B cell (primary cell): Measurements from ENCODE around the gene SLC12A1. TPM values are rescaled to one million over a fixed set of nuclear protein-coding genes. Genes with fewer than 3 reads are reported as not detected.

ENCODE experiments used
- ATAC-seq: fragments of 200-7000 bp; cut with Tn5 transposase; one replicate; pipeline ENCODE4 v1.10.0; 2021; ENCODE audit warnings: low read depth, mild to moderate bottlenecking, moderate number of reproducible peaks, moderate library complexity
- CTCF ChIA-PET: fragments of 350-600 bp; sonication (Branson Sonifier 250); formaldehyde crosslinking; loops from one replicate; lab custom pipeline; 2021; ENCODE audit warnings: antibody characterized with exemption, inconsistent platforms; lab: Charles Lee
- POLR2A ChIA-PET: fragments of 350-600 bp; sonication (Branson Sonifier 250); formaldehyde crosslinking; loops from one replicate; lab custom pipeline; 2021; ENCODE audit warnings: antibody characterized with exemption; lab: Charles Lee
- DNase-seq: peaks from one replicate; pipeline ENCODE4 v3.0.0; 2013
- H2AFZ ChIP-seq: 2 replicates; pipeline ENCODE4 v1.6.1; 2012; ENCODE audit warnings: mild to moderate bottlenecking, low read depth, low read length; ENCODE audit not compliant: insufficient read depth, poor library complexity, severe bottlenecking
- H3K27ac ChIP-seq, 2 donors: 1 replicate in 1 of 2; 2 replicates in 1 of 2; pipeline ENCODE4 v1.5.1; 2012 to 2013; ENCODE audit warnings: low read length in 2 of 2, mild to moderate bottlenecking in 2 of 2, moderate library complexity in 1 of 2
- H3K27me3 ChIP-seq, 4 experiments: fragments of 200-600 bp in 1 of 4; sonication (generic) in 1 of 4; replicated peaks in 1 of 4; 1 replicate in 2 of 4; 2 replicates in 2 of 4; pipeline versions ENCODE4 v1.6.1 to v1.7.0; 2013 to 2016; ENCODE audit warnings: low read length in 3 of 4, mild to moderate bottlenecking in 2 of 4, mixed read lengths in 1 of 4, moderate library complexity in 1 of 4; ENCODE audit not compliant: insufficient read depth in 4 of 4, control insufficient read depth in 3 of 4; ENCODE audit errors: control extremely low read depth in 1 of 4
- H3K36me3 ChIP-seq, 2 experiments: replicated peaks in 1 of 2; 1 replicate in 1 of 2; 2 replicates in 1 of 2; pipeline versions ENCODE4 v1.6.1 to v1.7.1; 2013; ENCODE audit warnings: low read length in 1 of 2; ENCODE audit not compliant: insufficient read depth in 2 of 2, control insufficient read depth in 1 of 2; ENCODE audit errors: control extremely low read depth in 1 of 2, extremely low read depth in 1 of 2
- H3K4me1 ChIP-seq, 2 donors: fragments of 200-600 bp in 1 of 2; sonication (generic) in 1 of 2; 1 replicate in 1 of 2; 2 replicates in 1 of 2; pipeline versions ENCODE4 v1.5.1 to v1.6.1; 2013 to 2017; ENCODE audit warnings: low read length in 2 of 2; ENCODE audit not compliant: control insufficient read depth in 2 of 2, insufficient read depth in 2 of 2
- H3K4me2 ChIP-seq: replicated peaks from 2 replicates; pipeline ENCODE3; 2012; ENCODE audit warnings: mild to moderate bottlenecking, low read depth, low read length; ENCODE audit not compliant: poor library complexity, severe bottlenecking
- H3K4me3 ChIP-seq, 5 experiments: fragments of 200-600 bp in 1 of 5; sonication (generic) in 1 of 5; 1 replicate in 3 of 5; 2 replicates in 2 of 5; pipeline versions ENCODE4 v1.5.1 to v1.7.0; 2011 to 2016; ENCODE audit warnings: low read length in 4 of 5, mild to moderate bottlenecking in 4 of 5, low read depth in 2 of 5, control low read depth in 1 of 5, moderate library complexity in 1 of 5; ENCODE audit not compliant: insufficient read depth in 1 of 5; ENCODE audit errors: control extremely low read depth in 1 of 5, extremely low read depth in 1 of 5
- H3K79me2 ChIP-seq: fragments of 200-600 bp; sonication (generic); one replicate; pipeline ENCODE4 v1.6.0; 2016; ENCODE audit warnings: low read length; ENCODE audit not compliant: control insufficient read depth, insufficient read depth
- H3K9ac ChIP-seq: fragments of 200-600 bp; sonication (generic); 2 replicates; pipeline ENCODE4 v1.6.1; 2017; ENCODE audit warnings: mild to moderate bottlenecking, low read length, moderate library complexity
- H3K9me3 ChIP-seq, 3 donors: one replicate each; pipeline versions ENCODE4 v1.6.1 to v1.7.1; 2013; ENCODE audit warnings: low read length in 2 of 3; ENCODE audit not compliant: control insufficient read depth in 2 of 3, insufficient read depth in 1 of 3; ENCODE audit errors: control extremely low read depth in 1 of 3
- H4K20me1 ChIP-seq: 2 replicates; pipeline ENCODE4 v1.6.0; 2012; ENCODE audit warnings: mild to moderate bottlenecking, low read length; ENCODE audit not compliant: insufficient read depth, control insufficient read depth, poor library complexity, severe bottlenecking
- H3K27ac Mint-ChIP-seq: one replicate; pipeline ENCODE4 v1.8.0; 2021; ENCODE audit warnings: mixed read lengths
- H3K27me3 Mint-ChIP-seq: one replicate; pipeline ENCODE4 v1.8.0; 2021; ENCODE audit warnings: mixed read lengths
- H3K4me1 Mint-ChIP-seq: one replicate; pipeline ENCODE4 v1.8.0; 2021; ENCODE audit warnings: mixed read lengths
- H3K4me3 Mint-ChIP-seq: one replicate; pipeline ENCODE4 v1.8.0; 2021; ENCODE audit warnings: mixed read lengths
- H3K9me3 Mint-ChIP-seq: one replicate; pipeline ENCODE4 v1.8.0; 2022; ENCODE audit warnings: mixed read lengths; ENCODE audit not compliant: insufficient read depth
- EZH2 ChIP-seq: IDR thresholded peaks from 2 replicates; pipeline ENCODE4 v1.6.1; 2012; ENCODE audit warnings: borderline replicate concordance, low read depth, mild to moderate bottlenecking, moderate library complexity, low read length; ENCODE audit not compliant: insufficient read depth, poor library complexity, severe bottlenecking
- WGBS: methylation state at CpG from one replicate; pipeline ENCODE4 v1.1.5; 2013; ENCODE audit warnings: missing lambda C conversion rate; ENCODE audit not compliant: insufficient coverage; 5-methylcytosine and 5-hydroxymethylcytosine counted together
- intact Hi-C: fragments of 100-400 bp; cut with micrococcal nuclease; formaldehyde crosslinking; loops from one replicate; pipeline ENCODE4 v1.10.0; 2022
- polyA plus RNA-seq: library from polyadenylated mRNA; depleted of rRNA; stranded (reverse); fragments of >200 nt; gene quantifications from 2 replicates; pipeline ENCODE4 v1.2.3, GENCODE V29; 2012
- total RNA-seq, 2 donors: library from RNA; stranded (reverse); fragments of 120-200 nt in 1 of 2; gene quantifications; 1 replicate in 1 of 2; 2 replicates in 1 of 2; pipeline versions ENCODE4 v1.2.3 to v1.2.4, GENCODE V29; 2013 to 2022
- TF ChIP-seq, protein P1 (sequence below): fragments of 200-600 bp; IDR thresholded peaks from one replicate; pipeline ENCODE4 v1.8.0; 2022; ENCODE audit warnings: antibody characterized with exemption, mild to moderate bottlenecking

Gene SLC12A1
- total and polyA plus RNA-seq, 2 donors (not counting 1 experiment from before 2014, with no cell fraction given) = not detected

GRCh38 chr15:48343865-48344264, 137.8 kb downstream of the SLC12A1 start:
- DNase-seq (no peak), ATAC-seq (no peak)
- Mint-ChIP-seq H3K27me3 (no peaks in the 10 kb centered on the region), H3K4me3 (no peak overlapping the region), H3K4me1 (peaks cover 3% of the 10 kb centered on the region), H3K27ac (no peak overlapping the region), H3K9me3 (no peaks in the 10 kb centered on the region)
- ChIA-PET POLR2A (no interaction called here), CTCF (no interaction called here)
- H3K36me3 ChIP-seq = peaks cover 3 to 10% of the 10 kb centered on the region in 2 experiments
- H2AFZ ChIP-seq = no peak overlapping the region
- no peak overlapping the region for H3K9ac ChIP-seq
- no peak overlapping the region for H3K27ac ChIP-seq
- no peaks in the 10 kb centered on the region for H3K27me3 ChIP-seq
- intact Hi-C loops = no loop called here
- H3K9me3 ChIP-seq = no peaks in the 10 kb centered on the region
- no peak overlapping the region for H3K4me2 ChIP-seq
- no peaks in the 10 kb centered on the region for H4K20me1 ChIP-seq
- TF ChIP-seq EZH2 = no peak
- TF ChIP-seq, protein P1, sequence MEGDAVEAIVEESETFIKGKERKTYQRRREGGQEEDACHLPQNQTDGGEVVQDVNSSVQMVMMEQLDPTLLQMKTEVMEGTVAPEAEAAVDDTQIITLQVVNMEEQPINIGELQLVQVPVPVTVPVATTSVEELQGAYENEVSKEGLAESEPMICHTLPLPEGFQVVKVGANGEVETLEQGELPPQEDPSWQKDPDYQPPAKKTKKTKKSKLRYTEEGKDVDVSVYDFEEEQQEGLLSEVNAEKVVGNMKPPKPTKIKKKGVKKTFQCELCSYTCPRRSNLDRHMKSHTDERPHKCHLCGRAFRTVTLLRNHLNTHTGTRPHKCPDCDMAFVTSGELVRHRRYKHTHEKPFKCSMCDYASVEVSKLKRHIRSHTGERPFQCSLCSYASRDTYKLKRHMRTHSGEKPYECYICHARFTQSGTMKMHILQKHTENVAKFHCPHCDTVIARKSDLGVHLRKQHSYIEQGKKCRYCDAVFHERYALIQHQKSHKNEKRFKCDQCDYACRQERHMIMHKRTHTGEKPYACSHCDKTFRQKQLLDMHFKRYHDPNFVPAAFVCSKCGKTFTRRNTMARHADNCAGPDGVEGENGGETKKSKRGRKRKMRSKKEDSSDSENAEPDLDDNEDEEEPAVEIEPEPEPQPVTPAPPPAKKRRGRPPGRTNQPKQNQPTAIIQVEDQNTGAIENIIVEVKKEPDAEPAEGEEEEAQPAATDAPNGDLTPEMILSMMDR = no peak
- no peaks in the 10 kb centered on the region for H3K4me1 ChIP-seq
- WGBS = 100% methylated on average over 6 of the region's 6 CpGs
- H3K4me3 ChIP-seq = no peak overlapping the region
- no peaks in the 10 kb centered on the region for H3K79me2 ChIP-seq

DNA sequence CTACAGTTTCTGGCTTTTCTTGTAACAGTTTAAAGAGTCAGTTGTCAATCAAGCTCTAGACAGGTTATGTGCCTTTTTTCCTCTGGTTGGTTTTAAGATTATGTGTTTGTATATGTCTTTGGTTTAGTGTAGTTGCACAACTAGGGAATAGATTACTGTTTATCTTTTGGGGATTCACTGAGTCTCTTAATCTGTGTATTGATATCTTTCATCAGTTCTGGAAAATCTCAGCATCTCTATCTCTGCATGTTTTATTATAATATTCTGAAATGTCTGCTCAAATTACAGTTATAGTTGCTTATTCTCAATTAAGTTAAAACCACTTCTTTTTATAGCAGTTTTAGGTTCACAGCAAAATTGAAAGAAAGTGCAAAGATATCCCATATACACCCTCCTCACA, 139.4 kb downstream of the SLC12A1 start:
- Histone ChIP-seq H3K27ac (no peak overlapping the region), H4K20me1 (no peaks in the 10 kb centered on the region), H3K9ac (no peak overlapping the region), H3K36me3 (peaks cover 3 to 10% of the 10 kb centered on the region in 2 experiments), H3K9me3 (no peaks in the 10 kb centered on the region), H3K27me3 (no peaks in the 10 kb centered on the region), H3K4me3 (no peak overlapping the region), H3K79me2 (no peaks in the 10 kb centered on the region), H3K4me1 (no peaks in the 10 kb centered on the region), H3K4me2 (no peak overlapping the region), H2AFZ (no peak overlapping the region)
- Mint-ChIP-seq H3K4me1 (no peaks in the 10 kb centered on the region), H3K27ac (no peak overlapping the region), H3K9me3 (no peaks in the 10 kb centered on the region), H3K27me3 (no peaks in the 10 kb centered on the region), H3K4me3 (no peak overlapping the region)
- ATAC-seq = no peak
- CTCF ChIA-PET = no interaction called here
- DNase-seq = no peak
- POLR2A ChIA-PET = no interaction called here
- TF ChIP-seq, protein P1 = no peak
- no peak for TF ChIP-seq EZH2
- intact Hi-C loops = no loop called here
